HL-60/S4 treated with phorbol 12-myristate 13-acetate at 8.2 ng/mL for 4 days and 3 days (cell line): ENCODE results near the gene TMEM79.

Experiments used
- in situ Hi-C: fragments of 300-500 bp; cut with MboI; formaldehyde crosslinking; loops from 2 replicates; pipeline ENCODE4 v1.15.0; 2022; ENCODE audit warnings: low sequenced_read_pairs

Gene TMEM79

GRCh38 chr1:156298852-156299357, 14.8 kb downstream of the TMEM79 start, which contains the start of gene VHLL:
Gene VHLL, minus strand, starts transcription at chr1:156299307. Its CDS starts 118 bp downstream, at chr1:156299189.
- in situ Hi-C loops, result no loop called here

DNA sequence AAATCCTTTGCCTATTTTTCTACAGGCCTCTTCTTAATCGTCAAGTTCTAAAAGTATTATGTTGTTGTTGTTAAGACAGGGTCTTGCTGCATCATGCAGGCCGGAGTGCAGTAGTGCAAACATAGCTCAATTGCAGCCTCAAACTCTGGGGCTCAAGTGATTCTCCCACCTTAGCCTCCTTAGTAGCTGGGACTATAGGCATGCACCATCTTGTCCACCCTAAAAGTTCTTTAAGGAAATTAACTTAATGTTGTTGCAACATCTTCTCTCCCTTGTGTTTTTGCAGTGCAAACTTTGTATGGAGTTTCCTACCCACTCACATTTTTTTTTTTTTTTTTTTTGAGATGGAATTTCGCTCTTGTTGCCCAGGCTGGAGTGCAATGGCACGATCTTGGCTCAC, 19.1 kb downstream of the TMEM79 start:
- in situ Hi-C loops, result loop anchor here (25.0 kb wide), 1 partner anchor 391 kb away; the partner anchor contains the start of gene RIT1

DNA sequence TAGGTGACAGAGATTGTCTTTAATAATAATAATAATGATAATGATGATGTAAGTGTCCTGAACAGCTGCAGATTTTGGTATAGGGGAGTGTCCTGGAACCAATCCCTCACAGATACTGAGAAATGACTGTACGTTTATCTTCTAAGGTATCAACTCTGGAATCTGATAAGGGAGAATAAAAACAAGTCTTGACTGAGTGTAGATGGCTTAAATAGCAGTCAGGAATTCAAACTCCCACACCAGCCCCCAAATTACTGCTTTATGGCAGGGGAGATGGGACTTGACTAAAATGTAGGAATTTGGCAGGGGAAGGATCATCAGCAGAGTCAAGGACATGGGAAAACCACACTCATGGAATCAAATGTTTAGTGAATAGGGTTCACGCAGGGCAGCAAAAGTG, 21.1 kb downstream of the TMEM79 start:
- in situ Hi-C loops, result loop anchor here (25.0 kb wide), 1 partner anchor 393 kb away; the partner anchor contains the start of gene RIT1

GRCh38 chr1:156308078-156308477, 24.0 kb downstream of the TMEM79 start:
- in situ Hi-C loops, result loop anchor here (25.0 kb wide), 1 partner anchor 396 kb away; the partner anchor contains the start of gene RIT1

DNA sequence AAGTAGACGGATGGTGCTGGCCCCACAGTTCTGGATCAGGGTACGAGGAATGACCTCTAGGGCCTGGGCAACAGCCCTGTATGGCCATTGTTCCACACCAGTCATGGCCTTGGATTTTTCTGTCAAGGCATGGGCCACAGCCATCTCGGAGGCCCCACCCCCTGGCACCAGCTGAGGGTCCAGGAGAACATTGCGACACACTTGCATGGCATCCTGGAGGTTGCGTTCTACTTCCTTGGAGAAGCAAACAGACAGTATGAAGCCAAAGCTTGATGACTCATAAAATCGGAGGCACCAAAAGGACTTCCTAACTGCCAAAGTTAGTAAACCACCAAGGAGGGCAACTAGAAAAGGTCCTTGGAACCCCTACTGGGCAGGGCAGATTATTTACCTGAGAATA, 26.8 kb downstream of the TMEM79 start:
- in situ Hi-C loops, result loop anchor here (25.0 kb wide), 1 partner anchor 399 kb away; the partner anchor contains the start of gene RIT1

DNA sequence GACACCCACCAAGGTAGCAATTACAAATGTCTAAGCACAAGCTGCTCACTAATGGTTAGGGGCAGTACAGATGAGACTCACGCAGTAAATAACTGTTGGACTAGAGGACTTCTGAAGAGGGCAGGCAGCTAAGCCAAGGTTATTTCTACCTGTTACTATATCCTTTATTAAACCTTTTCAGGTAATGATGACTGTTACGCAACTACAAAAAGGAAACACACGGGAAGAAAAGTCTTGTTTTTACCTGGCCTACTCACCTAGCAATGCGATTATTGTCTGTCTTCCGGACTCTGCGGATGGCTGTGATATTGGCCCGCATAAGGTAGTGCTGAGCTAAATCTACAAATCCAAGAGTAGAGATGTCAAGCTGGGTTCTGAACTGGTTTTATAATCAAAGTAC, 32.8 kb downstream of the TMEM79 start:
- in situ Hi-C loops, result loop anchor here (25.0 kb wide), 1 partner anchor 405 kb away; the partner anchor contains the start of gene RIT1

DNA sequence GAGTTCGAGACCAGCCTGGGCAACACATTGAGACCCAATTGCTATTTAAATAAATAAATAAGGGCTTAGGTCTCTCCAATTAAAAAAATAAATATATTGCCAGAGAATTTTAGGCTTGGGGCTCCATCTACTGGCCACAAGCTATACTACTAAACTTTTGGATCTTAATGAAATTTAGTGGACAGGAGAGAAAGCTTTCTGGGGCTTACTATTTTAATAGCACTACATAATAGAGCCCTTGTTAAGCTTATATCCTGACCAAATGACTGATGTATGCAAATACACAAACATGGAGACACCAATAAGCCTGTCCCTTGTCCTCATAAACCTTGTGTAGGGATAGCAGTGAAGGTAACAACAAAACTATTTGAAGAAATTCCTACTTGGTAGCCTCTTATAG, 35.5 kb downstream of the TMEM79 start:
- in situ Hi-C loops, result loop anchor here (25.0 kb wide), 1 partner anchor 407 kb away; the partner anchor contains the start of gene RIT1

DNA sequence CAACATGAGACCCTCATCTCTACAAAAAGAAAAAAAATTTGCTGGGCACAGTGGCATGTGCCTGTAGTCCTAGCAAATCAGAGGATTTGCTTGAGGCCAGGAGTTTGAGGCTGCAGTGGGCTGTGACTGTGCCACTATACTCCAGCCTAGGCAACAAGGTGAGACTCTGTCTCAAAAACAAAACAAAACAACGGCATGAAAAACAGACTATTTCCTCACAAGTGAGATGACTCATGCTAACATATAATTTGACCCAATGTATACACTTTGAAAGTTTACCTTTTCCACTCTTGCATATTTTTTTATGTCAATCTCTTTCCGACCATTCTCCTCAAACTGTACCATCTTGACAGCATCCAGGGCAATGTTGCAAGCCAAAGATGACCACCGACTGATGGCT, 36.4 kb downstream of the TMEM79 start:
- in situ Hi-C loops, result loop anchor here (25.0 kb wide), 1 partner anchor 408 kb away; the partner anchor contains the start of gene RIT1

- in situ Hi-C loops, result loop anchor here (25.0 kb wide), 1 partner anchor 411 kb away; the partner anchor contains the start of gene RIT1
These were observed 39.1 kb downstream of the TMEM79 start for GRCh38 chr1:156323179-156323578.

GRCh38 chr1:156336242-156336641, 52.1 kb downstream of the TMEM79 start:
- in situ Hi-C loops, result no loop called here

DNA sequence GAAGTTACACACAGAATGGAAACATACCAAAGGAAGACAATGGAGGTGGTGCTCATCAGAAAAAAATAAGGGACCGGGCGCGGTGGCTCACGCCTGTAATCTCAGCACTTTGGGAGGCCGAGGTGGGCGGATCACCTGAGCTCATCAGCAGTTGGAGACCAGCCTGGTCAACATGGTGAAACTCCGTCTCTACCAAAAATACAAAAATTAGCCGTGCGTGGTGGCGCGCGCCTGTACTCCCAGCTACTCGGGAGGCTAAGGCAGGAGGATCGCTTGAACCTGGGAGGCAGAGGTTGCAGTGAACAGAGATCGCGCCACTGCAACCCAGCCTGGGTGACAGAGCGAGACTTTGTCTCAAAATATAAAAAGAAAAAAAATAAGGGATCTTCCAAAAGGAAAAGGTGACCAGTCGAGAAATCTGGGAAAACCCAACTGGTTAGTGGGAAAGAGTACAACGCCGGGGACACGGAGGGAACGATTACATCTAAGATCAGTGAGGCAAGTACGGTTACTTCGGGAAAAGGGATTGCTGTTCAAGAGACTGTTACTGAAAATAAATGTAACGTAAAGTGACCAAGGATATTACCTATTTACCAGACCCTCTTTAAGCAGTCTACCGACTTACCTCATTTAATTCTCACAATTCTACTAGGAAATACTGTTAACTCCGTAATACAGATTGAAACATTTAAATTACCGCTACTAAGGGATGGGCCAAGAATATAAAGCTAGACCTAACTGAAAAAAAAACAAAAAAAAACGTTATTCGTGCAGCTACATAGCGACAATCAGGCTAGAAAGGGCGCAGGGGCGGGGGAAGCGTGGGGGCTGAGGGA, 53.1 kb downstream of the TMEM79 start:
- in situ Hi-C loops, result no loop called here

- in situ Hi-C loops, result no loop called here
These were observed 53.7 kb downstream of the TMEM79 start for GRCh38 chr1:156337888-156338179.

DNA sequence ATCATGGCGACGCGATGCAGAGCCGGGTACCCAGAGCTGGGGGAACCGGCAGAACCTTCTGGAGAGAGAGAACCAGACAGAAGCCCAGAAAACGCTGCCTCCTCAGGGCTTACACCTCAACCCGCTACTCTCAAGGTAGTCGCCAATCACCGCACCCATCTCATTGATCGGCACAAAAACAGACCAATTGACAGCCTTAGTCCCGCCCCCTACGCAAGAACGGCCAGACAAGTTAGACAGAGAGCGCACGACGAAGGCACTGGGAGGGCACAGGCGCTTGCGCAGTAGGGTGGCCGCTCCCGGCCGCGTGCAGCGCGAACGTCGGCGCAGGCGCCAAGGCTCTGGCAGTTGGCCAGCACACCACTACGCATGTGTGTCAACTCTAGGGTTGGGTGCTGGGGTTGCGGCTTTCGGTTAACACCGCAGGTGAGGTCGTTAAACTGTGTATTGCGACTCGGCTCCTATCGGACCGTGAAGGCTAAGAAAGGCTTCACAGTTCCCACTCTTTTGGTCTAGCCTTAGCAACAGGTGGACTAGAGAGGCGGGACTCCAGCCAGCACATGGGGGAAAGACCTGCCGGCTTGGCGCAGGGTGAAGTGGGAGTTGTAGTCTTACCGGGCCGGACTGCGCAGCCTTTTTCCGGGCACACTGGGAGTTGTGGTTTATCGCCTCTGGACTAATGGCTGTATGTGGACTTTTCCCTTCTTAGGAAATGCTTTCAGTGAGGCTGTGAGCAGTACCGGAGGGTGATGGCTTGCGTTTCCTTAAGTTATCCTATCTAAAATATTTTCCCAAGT, 54.3 kb downstream of the TMEM79 start, which contains the start of the genes CCT3 and TSACC:
Gene CCT3, minus strand, starts transcription at position 113 of the 797 bp plus-strand sequence. Its CDS starts 108 bp downstream, at position 5.
Gene TSACC, plus strand, starts transcription at position 347 of the 797 bp plus-strand sequence. CDS start 1,232 bp downstream, outside the sequence.
- in situ Hi-C loops, result no loop called here
